Caco-2 (cell line): ENCODE results near the gene KDF1. TPM values are rescaled to one million over a fixed set of nuclear protein-coding genes. Genes with fewer than 3 reads are reported as not detected.
"Not testable (repeated sequence)": the region's sequence is repeated elsewhere in the genome, so short reads cannot be mapped to it uniquely, and the experiment has no call there.

ENCODE experiments used
- BruUV-seq: library from RNA; stranded (reverse); fragments of 400-500 nt; replicated peaks from 2 replicates; lab custom pipeline; 2021; lab: Mats Ljungman, UMichigan
- CTCF ChIA-PET: fragments of 300-600 bp; sonication (Branson Sonifier 250); formaldehyde crosslinking; loops from one replicate; lab custom pipeline; 2022; ENCODE audit warnings: antibody characterized with exemption; lab: Charles Lee
- POLR2A ChIA-PET: fragments of 300-600 bp; sonication (Branson Sonifier 250); formaldehyde crosslinking; loops from one replicate; lab custom pipeline; 2022; ENCODE audit warnings: antibody characterized with exemption; lab: Charles Lee
- DNase-seq, 2 experiments: peaks; one replicate each; pipeline versions ENCODE4 v3.0.0 to v3.0.0-alpha.2; 2020 to 2022
- H3K27me3 ChIP-seq: replicated peaks from 2 replicates; pipeline ENCODE4 v1.6.0; 2011; ENCODE audit warnings: low read length; ENCODE audit not compliant: control insufficient read depth, insufficient read depth
- H3K36me3 ChIP-seq: 2 replicates; pipeline ENCODE4 v1.5.1; 2011; ENCODE audit warnings: low read length; ENCODE audit not compliant: control insufficient read depth, insufficient read depth
- H3K4me1 ChIP-seq: fragments of 250-450 bp; sonication (Bioruptor Pico); 2 replicates; pipeline ENCODE4 v1.5.1; 2020; ENCODE audit warnings: mild to moderate bottlenecking
- H3K4me3 ChIP-seq: 2 replicates; pipeline ENCODE4 v1.5.1; 2011; ENCODE audit warnings: low read depth, mild to moderate bottlenecking, control low read depth, low read length
- H3K9me3 ChIP-seq: fragments of 250-450 bp; sonication (Bioruptor Pico); 2 replicates; pipeline ENCODE4 v1.5.1; 2020; ENCODE audit warnings: mild to moderate bottlenecking, moderate library complexity
- H3K27ac Mint-ChIP-seq: one replicate; pipeline ENCODE4 v1.8.0; 2022; ENCODE audit warnings: mixed read lengths; ENCODE audit not compliant: unreplicated experiment
- H3K27me3 Mint-ChIP-seq: one replicate; pipeline ENCODE4 v1.8.0; 2022; ENCODE audit warnings: mixed read lengths; ENCODE audit not compliant: insufficient read depth, unreplicated experiment
- H3K36me3 Mint-ChIP-seq: one replicate; pipeline ENCODE4 v1.8.0; 2022; ENCODE audit warnings: mild to moderate bottlenecking, mixed read lengths; ENCODE audit not compliant: insufficient read depth, unreplicated experiment
- H3K4me1 Mint-ChIP-seq: one replicate; pipeline ENCODE4 v1.8.0; 2022; ENCODE audit warnings: low read depth, mixed read lengths; ENCODE audit not compliant: unreplicated experiment
- H3K4me3 Mint-ChIP-seq: one replicate; pipeline ENCODE4 v1.8.0; 2022; ENCODE audit warnings: mild to moderate bottlenecking, moderate library complexity, mixed read lengths; ENCODE audit not compliant: unreplicated experiment
- H3K9me3 Mint-ChIP-seq: one replicate; pipeline ENCODE4 v1.8.0; 2022; ENCODE audit warnings: mixed read lengths; ENCODE audit not compliant: unreplicated experiment
- intact Hi-C: fragments of 100-400 bp; cut with micrococcal nuclease; formaldehyde crosslinking; loops from one replicate; pipeline ENCODE4 v1.10.0; 2022; ENCODE audit not compliant: unreplicated experiment
- total RNA-seq: library from RNA; stranded (reverse); gene quantifications from 2 replicates; pipeline ENCODE4 v1.2.3, GENCODE V29; 2022
- TF ChIP-seq, protein P1 (sequence below), 2 experiments: fragments of 200-600 bp in 1 of 2; IDR thresholded peaks; 1 replicate in 1 of 2; 2 replicates in 1 of 2; pipeline versions ENCODE4 v1.5.1 to v1.8.0; 2011 to 2022; ENCODE audit warnings: antibody characterized with exemption in 1 of 2, control low read depth in 1 of 2, inconsistent platforms in 1 of 2, low read depth in 1 of 2, low read length in 1 of 2, mild to moderate bottlenecking in 1 of 2, moderate library complexity in 1 of 2; ENCODE audit not compliant: insufficient read depth in 1 of 2, severe bottlenecking in 1 of 2, unreplicated experiment in 1 of 2

KDF1 gene
- total RNA-seq, 1 experiment from 2014 or later = 14.1 TPM

DNA sequence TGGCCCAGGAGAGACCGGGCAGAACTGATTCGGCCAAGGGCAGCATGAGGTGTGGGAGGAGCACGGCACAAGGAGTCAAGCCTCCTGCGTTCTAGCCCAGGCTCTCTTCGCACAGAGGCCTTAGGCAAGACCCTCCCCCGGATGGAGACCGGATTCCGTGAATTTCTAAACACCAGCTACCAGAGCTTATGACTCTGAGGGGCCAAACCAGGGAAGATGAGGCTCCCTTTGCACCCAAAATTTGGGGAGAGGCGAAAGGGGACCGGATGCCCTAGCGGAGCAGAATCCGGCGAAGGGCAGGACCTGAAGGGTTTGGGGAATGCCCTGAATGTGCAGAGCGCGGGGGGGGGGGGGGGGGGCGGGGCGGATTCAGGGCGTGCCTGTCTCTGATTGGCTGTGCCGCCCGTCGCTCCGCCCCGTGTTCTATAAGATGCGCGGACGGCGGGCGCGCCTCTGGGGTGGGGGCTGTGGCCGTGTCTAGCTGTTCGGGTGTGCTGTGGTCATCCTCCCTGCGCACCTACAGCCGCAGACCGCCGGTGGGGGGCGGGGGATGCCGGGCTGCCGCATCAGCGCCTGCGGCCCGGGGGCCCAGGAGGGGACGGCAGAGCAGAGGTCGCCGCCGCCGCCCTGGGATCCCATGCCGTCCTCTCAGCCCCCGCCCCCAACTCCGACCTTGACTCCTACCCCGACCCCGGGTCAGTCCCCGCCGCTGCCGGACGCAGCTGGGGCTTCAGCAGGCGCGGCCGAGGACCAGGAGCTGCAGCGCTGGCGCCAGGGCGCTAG lies 33.2 kb upstream of the KDF1 start, which contains the start of gene TRNP1:
Gene TRNP1 (plus strand): TSS at position 456 of the 783 bp plus-strand sequence. CDS start 95 bp downstream, at position 551.
- Mint-ChIP-seq H3K9me3 (peaks cover 7% of the 10 kb centered on the region), H3K27me3 (no peaks in the 10 kb centered on the region), H3K4me1 (peaks cover 17% of the 10 kb centered on the region), H3K4me3 (peak within 1 kb of the TSS; percentile 76), H3K36me3 (peaks cover 44% of the 10 kb centered on the region), H3K27ac (peak within 1 kb of the TSS; percentile 87)
- peak; percentile 91 for DNase-seq
- Histone ChIP-seq H3K27me3 (no peaks in the 10 kb centered on the region), H3K4me3 (peak within 1 kb of the TSS; percentile 83), H3K9me3 (no peaks in the 10 kb centered on the region), H3K4me1 (peaks cover 56% of the 10 kb centered on the region), H3K36me3 (peaks cover 2% of the 10 kb centered on the region; the same call in 1 of the 2 replicates)
- BruUV-seq = no TSS peak
- TF ChIP-seq, protein P1, sequence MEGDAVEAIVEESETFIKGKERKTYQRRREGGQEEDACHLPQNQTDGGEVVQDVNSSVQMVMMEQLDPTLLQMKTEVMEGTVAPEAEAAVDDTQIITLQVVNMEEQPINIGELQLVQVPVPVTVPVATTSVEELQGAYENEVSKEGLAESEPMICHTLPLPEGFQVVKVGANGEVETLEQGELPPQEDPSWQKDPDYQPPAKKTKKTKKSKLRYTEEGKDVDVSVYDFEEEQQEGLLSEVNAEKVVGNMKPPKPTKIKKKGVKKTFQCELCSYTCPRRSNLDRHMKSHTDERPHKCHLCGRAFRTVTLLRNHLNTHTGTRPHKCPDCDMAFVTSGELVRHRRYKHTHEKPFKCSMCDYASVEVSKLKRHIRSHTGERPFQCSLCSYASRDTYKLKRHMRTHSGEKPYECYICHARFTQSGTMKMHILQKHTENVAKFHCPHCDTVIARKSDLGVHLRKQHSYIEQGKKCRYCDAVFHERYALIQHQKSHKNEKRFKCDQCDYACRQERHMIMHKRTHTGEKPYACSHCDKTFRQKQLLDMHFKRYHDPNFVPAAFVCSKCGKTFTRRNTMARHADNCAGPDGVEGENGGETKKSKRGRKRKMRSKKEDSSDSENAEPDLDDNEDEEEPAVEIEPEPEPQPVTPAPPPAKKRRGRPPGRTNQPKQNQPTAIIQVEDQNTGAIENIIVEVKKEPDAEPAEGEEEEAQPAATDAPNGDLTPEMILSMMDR (IDR thresholded peaks at IDR 0.05; ENCODE audit: insufficient read depth in 1 of 2, low read depth in 1 of 2, low read length in 1 of 2, severe bottlenecking in 1 of 2, unreplicated experiment in 1 of 2) = no peak
- intact Hi-C loops = loop anchor here (5.0 kb wide), 1 partner anchor 296 kb away; the partner anchor contains the start of gene ARID1A
- CTCF ChIA-PET = interaction anchor here (0.6 to 2.8 kb wide), 5 partner anchors 15 to 51 kb away, joined by 3 to 11 read pairs (median 4); no protein-coding TSS in a partner anchor
- POLR2A ChIA-PET = interaction anchor here (0.5 to 1.9 kb wide), 11 partner anchors 11 to 1079 kb away, joined by 3 to 15 read pairs (median 7); partner anchors contain the start of genes GPATCH3, GPN2, NR0B2 and TENT5B

GRCh38 chr1:26991310-26992116 lies 31.2 kb upstream of the KDF1 start:
- Histone ChIP-seq H3K36me3 (no peaks in the 10 kb centered on the region), H3K4me3 (no peak overlapping the region), H3K9me3 (no peaks in the 10 kb centered on the region), H3K4me1 (peaks cover 43% of the 10 kb centered on the region), H3K27me3 (no peaks in the 10 kb centered on the region)
- Mint-ChIP-seq H3K27ac (peak overlapping the region; percentile 96), H3K4me1 (peaks cover 17% of the 10 kb centered on the region), H3K27me3 (no peaks in the 10 kb centered on the region), H3K9me3 (peaks cover 7% of the 10 kb centered on the region), H3K4me3 (peak overlapping the region; percentile 61), H3K36me3 (peaks cover 40% of the 10 kb centered on the region)
- ChIA-PET CTCF (interaction anchor here (2.8 kb wide), 1 partner anchor 25 kb away, joined by 11 read pairs; no protein-coding TSS in a partner anchor), POLR2A (interaction anchor here (0.5 kb wide), 1 partner anchor 21 kb away, joined by 3 read pairs; no protein-coding TSS in a partner anchor)
- DNase-seq = no peak
- TF ChIP-seq, protein P1 (IDR thresholded peaks at IDR 0.05; ENCODE audit: insufficient read depth in 1 of 2, low read depth in 1 of 2, low read length in 1 of 2, severe bottlenecking in 1 of 2, unreplicated experiment in 1 of 2) = no peak
- intact Hi-C loops = loop anchor here (2.0 to 5.0 kb wide), 2 partner anchors 25 to 294 kb away; partner anchors contain the start of gene ARID1A
- BruUV-seq = no TSS peak

DNA sequence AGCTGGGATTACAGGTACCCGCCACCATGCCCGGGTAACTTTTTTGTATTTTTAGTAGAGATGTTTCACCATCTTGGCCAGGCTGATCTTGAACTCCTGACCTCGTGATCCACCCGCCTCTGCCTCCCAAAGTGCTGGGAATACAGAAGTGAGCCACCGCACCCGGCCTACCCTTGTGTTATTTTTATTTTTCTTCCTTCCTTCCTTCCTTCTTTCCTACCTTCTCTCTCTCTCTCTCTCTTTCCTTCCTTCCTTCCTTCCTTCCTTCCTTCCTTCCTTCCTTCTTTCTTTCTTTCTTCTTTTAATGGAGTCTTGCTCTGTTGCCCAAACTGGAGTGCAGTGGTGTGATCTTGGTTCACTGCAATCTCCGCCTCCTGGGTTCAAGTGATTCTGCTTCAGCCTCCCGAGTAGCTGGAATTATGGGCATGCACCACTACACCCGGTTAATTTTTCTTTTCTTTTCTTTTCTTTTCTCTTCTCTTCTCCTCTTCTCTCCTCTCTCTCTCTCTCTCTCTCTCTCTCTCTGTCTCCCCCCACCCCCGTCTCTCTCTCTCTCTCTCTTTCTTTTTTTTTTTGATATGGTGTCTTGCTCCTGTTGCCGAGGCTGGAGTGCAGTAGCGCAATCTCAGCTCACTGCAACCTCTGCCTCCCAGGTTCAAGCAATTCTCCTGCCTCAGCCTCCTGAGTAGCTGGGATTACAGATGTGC lies 29.3 kb upstream of the KDF1 start:
- peaks cover 33% of the 10 kb centered on the region for H3K36me3 Mint-ChIP-seq
- H3K9me3 ChIP-seq, H3K36me3 ChIP-seq, CTCF ChIA-PET, POLR2A ChIA-PET, H3K27me3 ChIP-seq, DNase-seq, H3K4me3 ChIP-seq, H3K4me3 Mint-ChIP-seq, BruUV-seq, H3K9me3 Mint-ChIP-seq, H3K27me3 Mint-ChIP-seq: not testable (repeated sequence)
- H3K27ac Mint-ChIP-seq = peak overlapping the region; percentile 96
- H3K4me1 Mint-ChIP-seq = peaks cover 17% of the 10 kb centered on the region
- intact Hi-C loops = loop anchor here (2.0 to 5.0 kb wide), 2 partner anchors 23 to 292 kb away; partner anchors contain the start of gene ARID1A
- H3K4me1 ChIP-seq = peaks cover 29% of the 10 kb centered on the region
